Natural killer cell (primary cell): ENCODE data around the gene MIF4GD. TPM values are rescaled to one million over a fixed set of nuclear protein-coding genes. Genes with fewer than 3 reads are reported as not detected.

Experiments
- ATAC-seq, 3 donors: fragments of 150-1000 bp in 2 of 3; fragments of 200-7000 bp in 1 of 3; cut with Tn5 transposase; 1 replicate in 1 of 3; 2 replicates in 2 of 3; pipeline ENCODE4 v1.10.0; 2021; ENCODE audit warnings: mild to moderate bottlenecking in 2 of 3, moderate library complexity in 2 of 3
- DNase-seq, 2 donors: peaks; one replicate each; pipeline versions ENCODE4 v3.0.0 to v3.0.0-alpha.2; 2013 to 2021; ENCODE audit warnings: mixed read lengths in 1 of 2
- H3K27ac ChIP-seq: one replicate; pipeline ENCODE4 v1.5.1; 2013; ENCODE audit warnings: mild to moderate bottlenecking, low read length
- H3K27me3 ChIP-seq: one replicate; pipeline ENCODE4 v1.6.1; 2013; ENCODE audit warnings: low read length; ENCODE audit not compliant: control insufficient read depth, insufficient read depth
- H3K36me3 ChIP-seq: one replicate; pipeline ENCODE4 v1.6.1; 2013; ENCODE audit warnings: low read length; ENCODE audit not compliant: control insufficient read depth, insufficient read depth
- H3K4me1 ChIP-seq: one replicate; pipeline ENCODE4 v1.6.1; 2013; ENCODE audit warnings: low read length; ENCODE audit not compliant: control insufficient read depth, insufficient read depth
- H3K4me3 ChIP-seq: one replicate; pipeline ENCODE4 v1.5.1; 2013; ENCODE audit warnings: low read length
- H3K9me3 ChIP-seq: one replicate; pipeline ENCODE4 v1.6.1; 2013; ENCODE audit warnings: low read length; ENCODE audit not compliant: control insufficient read depth, insufficient read depth
- H3K27ac Mint-ChIP-seq, 2 donors: one replicate each; pipeline ENCODE4 v1.8.0; 2022; ENCODE audit warnings: mild to moderate bottlenecking in 2 of 2, mixed read lengths in 2 of 2, moderate library complexity in 1 of 2
- H3K27me3 Mint-ChIP-seq, 2 donors: one replicate each; pipeline ENCODE4 v1.8.0; 2022; ENCODE audit warnings: low read depth in 2 of 2, mixed read lengths in 2 of 2
- H3K36me3 Mint-ChIP-seq: one replicate; pipeline ENCODE4 v1.8.0; 2022; ENCODE audit warnings: mixed read lengths
- H3K4me1 Mint-ChIP-seq, 2 donors: one replicate each; pipeline ENCODE4 v1.8.0; 2022; ENCODE audit warnings: mixed read lengths in 2 of 2
- H3K4me3 Mint-ChIP-seq: one replicate; pipeline ENCODE4 v1.8.0; 2022; ENCODE audit warnings: mild to moderate bottlenecking, moderate library complexity, mixed read lengths
- H3K9me3 Mint-ChIP-seq, 2 donors: one replicate each; pipeline ENCODE4 v1.8.0; 2022; ENCODE audit warnings: mixed read lengths in 2 of 2
- WGBS: methylation state at CpG from one replicate; pipeline ENCODE4 v1.1.7; 2013; ENCODE audit warnings: missing lambda C conversion rate; ENCODE audit not compliant: insufficient coverage; 5-methylcytosine and 5-hydroxymethylcytosine counted together
- intact Hi-C: fragments of 100-400 bp; cut with micrococcal nuclease; formaldehyde crosslinking; loops from one replicate; pipeline ENCODE4 v1.14.2; 2022
- total RNA-seq, 4 donors: library from RNA; stranded (reverse); fragments of 120-200 nt in 1 of 4; gene quantifications; one replicate each; pipeline versions ENCODE4 v1.2.3 to v1.2.4, GENCODE V29; 2013 to 2022
- TF ChIP-seq, protein P1 (sequence below): fragments of 200-600 bp; IDR thresholded peaks from one replicate; pipeline ENCODE4 v1.8.0; 2022; ENCODE audit warnings: antibody characterized with exemption

Gene MIF4GD
- total RNA-seq, 3 donors from 2014 or later (not counting 1 experiment from before 2014, with no cell fraction given), result 44.5 to 56.9 (median 50.3) TPM

DNA sequence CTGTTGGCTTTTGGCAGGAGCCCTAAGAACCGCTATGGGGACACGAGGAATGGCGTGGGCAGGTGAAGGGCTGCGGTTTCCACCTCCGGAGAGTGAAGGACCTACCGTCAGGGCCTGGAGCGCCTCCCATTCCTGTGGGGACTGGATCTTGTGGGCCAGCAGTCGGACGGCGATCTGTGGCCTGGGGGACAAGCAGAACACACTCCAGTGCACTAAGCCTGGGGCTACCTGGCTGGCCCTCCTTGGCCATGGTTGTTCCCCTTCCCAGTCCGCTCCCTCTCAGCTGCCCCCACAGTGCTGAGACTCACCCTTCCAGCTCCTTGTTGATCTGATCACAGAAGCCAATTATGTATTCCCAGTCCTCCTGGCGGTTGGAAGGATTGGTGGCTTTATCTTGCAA is 24.6 kb downstream of the MIF4GD start:
- Mint-ChIP-seq H3K4me1 (peaks cover 16 to 19% of the 10 kb centered on the region in 2 donors), H3K4me3 (no peak overlapping the region), H3K36me3 (no peaks in the 10 kb centered on the region), H3K27ac (no peak overlapping the region), H3K27me3 (no peaks in the 10 kb centered on the region), H3K9me3 (no peaks in the 10 kb centered on the region)
- ATAC-seq, result no peak
- intact Hi-C loops, result no loop called here
- Histone ChIP-seq H3K4me1 (peaks cover 56% of the 10 kb centered on the region), H3K27me3 (no peaks in the 10 kb centered on the region), H3K9me3 (no peaks in the 10 kb centered on the region), H3K27ac (no peak overlapping the region), H3K4me3 (no peak overlapping the region), H3K36me3 (peaks cover 52% of the 10 kb centered on the region)
- no peak for DNase-seq
- WGBS, result over 99% methylated on average over 12 of the region's 12 CpGs
- TF ChIP-seq, protein P1, sequence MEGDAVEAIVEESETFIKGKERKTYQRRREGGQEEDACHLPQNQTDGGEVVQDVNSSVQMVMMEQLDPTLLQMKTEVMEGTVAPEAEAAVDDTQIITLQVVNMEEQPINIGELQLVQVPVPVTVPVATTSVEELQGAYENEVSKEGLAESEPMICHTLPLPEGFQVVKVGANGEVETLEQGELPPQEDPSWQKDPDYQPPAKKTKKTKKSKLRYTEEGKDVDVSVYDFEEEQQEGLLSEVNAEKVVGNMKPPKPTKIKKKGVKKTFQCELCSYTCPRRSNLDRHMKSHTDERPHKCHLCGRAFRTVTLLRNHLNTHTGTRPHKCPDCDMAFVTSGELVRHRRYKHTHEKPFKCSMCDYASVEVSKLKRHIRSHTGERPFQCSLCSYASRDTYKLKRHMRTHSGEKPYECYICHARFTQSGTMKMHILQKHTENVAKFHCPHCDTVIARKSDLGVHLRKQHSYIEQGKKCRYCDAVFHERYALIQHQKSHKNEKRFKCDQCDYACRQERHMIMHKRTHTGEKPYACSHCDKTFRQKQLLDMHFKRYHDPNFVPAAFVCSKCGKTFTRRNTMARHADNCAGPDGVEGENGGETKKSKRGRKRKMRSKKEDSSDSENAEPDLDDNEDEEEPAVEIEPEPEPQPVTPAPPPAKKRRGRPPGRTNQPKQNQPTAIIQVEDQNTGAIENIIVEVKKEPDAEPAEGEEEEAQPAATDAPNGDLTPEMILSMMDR, result no peak

DNA sequence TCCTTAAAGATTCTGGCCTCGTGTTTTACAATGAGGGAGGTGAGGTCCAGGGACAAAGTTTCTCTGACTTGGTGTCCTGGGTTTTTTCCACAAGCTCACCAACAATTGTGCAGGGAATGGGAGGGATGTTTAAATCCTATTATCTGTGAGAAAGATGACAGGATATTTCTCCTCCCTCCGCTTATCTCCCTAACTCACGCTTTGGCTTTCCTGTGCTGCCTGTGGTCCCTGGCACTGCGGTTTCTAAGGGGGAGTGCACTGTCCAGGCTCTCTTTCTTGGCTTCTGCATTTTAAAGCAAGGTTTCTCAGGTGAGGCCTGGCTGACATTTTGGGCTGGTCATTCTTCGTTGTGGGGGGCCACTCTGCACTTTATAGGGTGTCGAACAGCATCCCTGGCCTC is 26.0 kb downstream of the MIF4GD start:
- no peak overlapping the region for H3K4me3 ChIP-seq
- WGBS, result 94% methylated on average over 6 of the region's 6 CpGs
- Mint-ChIP-seq H3K4me1 (peaks cover 11 to 12% of the 10 kb centered on the region in 2 donors), H3K27me3 (no peaks in the 10 kb centered on the region), H3K9me3 (no peaks in the 10 kb centered on the region), H3K27ac (no peak overlapping the region), H3K36me3 (no peaks in the 10 kb centered on the region), H3K4me3 (no peak overlapping the region)
- no peaks in the 10 kb centered on the region for H3K9me3 ChIP-seq
- DNase-seq (no peak), ATAC-seq (no peak)
- H3K27ac ChIP-seq, result peak overlapping the region; percentile 5
- TF ChIP-seq, protein P1, result no peak
- peaks cover 66% of the 10 kb centered on the region for H3K36me3 ChIP-seq
- no peaks in the 10 kb centered on the region for H3K27me3 ChIP-seq
- H3K4me1 ChIP-seq, result peaks cover 51% of the 10 kb centered on the region
- intact Hi-C loops, result no loop called here

DNA sequence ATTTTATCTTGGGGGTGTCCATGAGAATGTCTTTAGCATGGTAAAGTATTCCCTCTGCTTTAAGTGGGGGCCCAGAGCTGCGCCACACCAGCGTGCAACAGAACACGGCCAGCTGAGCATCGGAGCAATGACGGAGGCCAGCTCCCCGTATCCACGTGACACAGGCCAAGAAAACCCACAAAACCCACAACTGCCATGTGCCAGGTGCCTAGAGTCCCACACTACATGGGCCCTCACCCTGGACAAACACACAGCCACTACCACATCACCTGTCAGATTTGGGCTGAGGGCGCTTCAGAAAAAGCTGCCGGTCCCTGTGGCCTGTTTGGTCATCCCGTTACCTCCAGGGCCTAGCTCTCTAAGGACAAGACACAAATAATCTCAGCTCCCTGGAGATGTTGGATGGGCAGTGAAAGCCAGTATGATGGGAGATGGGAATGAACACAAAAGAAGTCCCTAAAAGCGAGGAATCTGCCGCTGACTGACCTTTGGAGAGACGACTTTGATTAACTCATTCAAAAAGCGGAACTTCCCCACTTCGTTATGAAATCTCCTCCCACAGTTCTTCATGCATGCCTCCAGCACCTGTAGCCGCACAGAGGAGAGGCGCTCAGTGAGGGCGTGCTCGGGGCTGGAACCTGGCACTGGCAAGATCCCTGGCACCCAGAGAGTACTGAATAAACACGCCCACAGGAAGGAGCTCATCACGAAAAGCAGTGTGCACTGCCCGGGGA is 26.7 kb downstream of the MIF4GD start:
- H3K9me3 ChIP-seq, result no peaks in the 10 kb centered on the region
- intact Hi-C loops, result no loop called here
- H3K36me3 ChIP-seq, result peaks cover 71% of the 10 kb centered on the region
- H3K27ac ChIP-seq, result peak overlapping the region; percentile 37
- no peak overlapping the region for H3K4me3 ChIP-seq
- Mint-ChIP-seq H3K36me3 (no peaks in the 10 kb centered on the region), H3K27ac (peak overlapping the region in 1 of 2 donors; percentile 45), H3K4me1 (peaks cover 5% of the 10 kb centered on the region in 2 donors), H3K9me3 (no peaks in the 10 kb centered on the region), H3K4me3 (no peak overlapping the region), H3K27me3 (no peaks in the 10 kb centered on the region)
- H3K27me3 ChIP-seq, result no peaks in the 10 kb centered on the region
- WGBS, result 69% methylated on average over 22 of the region's 22 CpGs
- TF ChIP-seq, protein P1, result no peak
- ATAC-seq, result no peak
- peak in 1 of 2 donors; percentile 37 for DNase-seq
- H3K4me1 ChIP-seq, result peaks cover 47% of the 10 kb centered on the region
